Measurements from ENCODE around the gene HADHB.

GRCh38 chr2:26326514-26326913, 81.8 kb downstream of the HADHB start:
- no peak for TF ChIP-seq CTCF (IDR thresholded peaks at IDR 0.05; ENCODE audit: insufficient read depth, low read length)
- TF ChIP-seq REST (IDR thresholded peaks at IDR 0.05; ENCODE audit: insufficient replicate concordance, low read depth) = no peak
- no peak for TF ChIP-seq POLR2AphosphoS5 (IDR thresholded peaks at IDR 0.05; ENCODE audit: low read depth)
